WTC11 (cell line): ENCODE data around the gene PITPNC1. TPM values are rescaled to one million over a fixed set of nuclear protein-coding genes. Genes with fewer than 3 reads are reported as not detected.

ENCODE experiments used
- ATAC-seq: fragments of 200-7000 bp; cut with Tn5 transposase; 2 replicates; pipeline ENCODE4 v1.10.0; 2021; ENCODE audit warnings: mild to moderate bottlenecking, moderate library complexity
- CTCF ChIA-PET: fragments of 300-600 bp; sonication (Branson Sonifier 250); formaldehyde crosslinking; loops from one replicate; lab custom pipeline; 2021; ENCODE audit warnings: antibody characterized with exemption; lab: Charles Lee
- POLR2A ChIA-PET: fragments of 350-600 bp; sonication (Branson Sonifier 250); formaldehyde crosslinking; loops from one replicate; lab custom pipeline; 2021; ENCODE audit warnings: antibody characterized with exemption; lab: Charles Lee
- DNase-seq: peaks from one replicate; pipeline ENCODE4 v3.0.0; 2021; ENCODE audit warnings: low spot score
- H3K27ac Mint-ChIP-seq: 2 replicates; pipeline ENCODE4 v1.8.0; 2021; ENCODE audit warnings: mixed read lengths
- H3K27me3 Mint-ChIP-seq: 2 replicates; pipeline ENCODE4 v1.8.0; 2021; ENCODE audit warnings: low read depth, mild to moderate bottlenecking, moderate library complexity, mixed read lengths
- H3K36me3 Mint-ChIP-seq: 2 replicates; pipeline ENCODE4 v1.8.0; 2021; ENCODE audit warnings: mixed read lengths
- H3K4me1 Mint-ChIP-seq: 2 replicates; pipeline ENCODE4 v1.8.0; 2022; ENCODE audit warnings: mixed read lengths
- H3K4me3 Mint-ChIP-seq: 2 replicates; pipeline ENCODE4 v1.8.0; 2021; ENCODE audit warnings: mild to moderate bottlenecking, moderate library complexity, mixed read lengths
- H3K9me3 Mint-ChIP-seq: 2 replicates; pipeline ENCODE4 v1.8.0; 2021; ENCODE audit warnings: mixed read lengths
- ATF2 ChIP-seq: sonication (generic); formaldehyde crosslinking; IDR thresholded peaks from 2 replicates; pipeline ENCODE4 v1.8.1; 2022; ENCODE audit warnings: low read depth, missing genetic modification reagents, borderline replicate concordance
- CBFB ChIP-seq: sonication (generic); formaldehyde crosslinking; IDR thresholded peaks from 2 replicates; pipeline ENCODE4 v1.8.1; 2022; ENCODE audit warnings: mild to moderate bottlenecking, low read depth, missing genetic modification reagents
- CTCF ChIP-seq: fragments of 200-600 bp; IDR thresholded peaks from 2 replicates; pipeline ENCODE4 v1.8.0; 2022; ENCODE audit warnings: antibody characterized with exemption
- E2F4 ChIP-seq: sonication (generic); formaldehyde crosslinking; IDR thresholded peaks from 2 replicates; pipeline ENCODE4 v1.8.1; 2022; ENCODE audit warnings: low read depth, mild to moderate bottlenecking, moderate library complexity, missing genetic modification reagents, borderline replicate concordance
- E2F5 ChIP-seq: sonication (generic); formaldehyde crosslinking; IDR thresholded peaks from 2 replicates; pipeline ENCODE4 v1.8.1; 2022; ENCODE audit warnings: mild to moderate bottlenecking, moderate library complexity, missing genetic modification reagents
- ESRRA ChIP-seq: sonication (generic); formaldehyde crosslinking; IDR thresholded peaks from 2 replicates; pipeline ENCODE4 v1.8.1; 2022; ENCODE audit warnings: mild to moderate bottlenecking, missing genetic modification reagents, borderline replicate concordance
- HMGA2 ChIP-seq: fragments of 250-450 bp; sonication (Bioruptor Pico); IDR thresholded peaks from 2 replicates; pipeline ENCODE4 v1.4.0; 2021; ENCODE audit warnings: mild to moderate bottlenecking, moderate library complexity
- IRF2 ChIP-seq: sonication (generic); formaldehyde crosslinking; IDR thresholded peaks from 2 replicates; pipeline ENCODE4 v1.8.0; 2022; ENCODE audit warnings: low read depth, missing genetic modification reagents, borderline replicate concordance
- PRDM15 ChIP-seq: sonication (generic); formaldehyde crosslinking; IDR thresholded peaks from 2 replicates; pipeline ENCODE4 v1.8.0; 2022; ENCODE audit warnings: missing genetic modification reagents
- SMAD4 ChIP-seq: sonication (generic); formaldehyde crosslinking; IDR thresholded peaks from 2 replicates; pipeline ENCODE4 v1.8.0; 2022; ENCODE audit warnings: mild to moderate bottlenecking, missing genetic modification reagents
- ZNF263 ChIP-seq: sonication (generic); formaldehyde crosslinking; IDR thresholded peaks from 2 replicates; pipeline ENCODE4 v1.8.1; 2022; ENCODE audit warnings: low read depth, mild to moderate bottlenecking, moderate library complexity, missing genetic modification reagents
- ZNF281 ChIP-seq: sonication (generic); formaldehyde crosslinking; IDR thresholded peaks from 2 replicates; pipeline ENCODE4 v1.8.0; 2023; ENCODE audit warnings: mild to moderate bottlenecking, missing genetic modification reagents
- ZNF396 ChIP-seq: fragments of 250-450 bp; sonication (Bioruptor Pico); IDR thresholded peaks from 2 replicates; pipeline ENCODE4 v1.8.0; 2021; ENCODE audit warnings: mild to moderate bottlenecking, moderate library complexity, borderline replicate concordance
- ZNF416 ChIP-seq: fragments of 250-450 bp; sonication (Bioruptor Pico); IDR thresholded peaks from 2 replicates; pipeline ENCODE4 v1.9.0; 2021; ENCODE audit warnings: mild to moderate bottlenecking, inconsistent platforms
- total RNA-seq: library from RNA; stranded (reverse); gene quantifications from 3 replicates; pipeline ENCODE4 v1.2.3, GENCODE V29; 2021

Gene PITPNC1
- total RNA-seq, 1 experiment from 2014 or later, result 39.8 TPM

GRCh38 chr17:67617304-67617899, 240.3 kb downstream of the PITPNC1 start:
- CTCF ChIA-PET, result no interaction called here
- no peaks in the 10 kb centered on the region for H3K9me3 Mint-ChIP-seq
- DNase-seq (no peak), ATAC-seq (no peak)
- no peak overlapping the region for H3K4me3 Mint-ChIP-seq
- TF ChIP-seq E2F4, result no peak
- no peaks in the 10 kb centered on the region for H3K27me3 Mint-ChIP-seq
- H3K36me3 Mint-ChIP-seq, result no peaks in the 10 kb centered on the region
- H3K4me1 Mint-ChIP-seq, result 0 out of 2 replicates have a peak, but pooled peaks cover 3% of the 10 kb centered on the region
- POLR2A ChIA-PET, result no interaction called here
- H3K27ac Mint-ChIP-seq, result peak overlapping the region; percentile 92

- Mint-ChIP-seq H3K36me3 (no peaks in the 10 kb centered on the region), H3K27ac (peak overlapping the region; percentile 76), H3K27me3 (no peaks in the 10 kb centered on the region), H3K4me3 (no peak overlapping the region), H3K4me1 (0 out of 2 replicates have a peak, but pooled peaks cover 3% of the 10 kb centered on the region), H3K9me3 (no peaks in the 10 kb centered on the region)
- ATAC-seq, result no peak
- POLR2A ChIA-PET, result interaction anchor here (0.6 kb wide), 1 partner anchor 51 kb away, joined by 3 read pairs; no protein-coding TSS in a partner anchor
- DNase-seq, result no peak
- CTCF ChIA-PET, result no interaction called here
- TF ChIP-seq HMGA2 (CRISPR knock-in tag) (no peak), PRDM15 (CRISPR knock-in tag) (no peak), ATF2 (CRISPR knock-in tag) (no peak), ZNF281 (CRISPR knock-in tag) (no peak), IRF2 (CRISPR knock-in tag) (no peak), CBFB (no peak), ZNF396 (CRISPR knock-in tag) (no peak), CTCF (no peak), E2F5 (CRISPR knock-in tag) (no peak), SMAD4 (CRISPR knock-in tag) (no peak), ESRRA (no peak), ZNF263 (CRISPR knock-in tag) (no peak), ZNF416 (CRISPR knock-in tag) (no peak)
These were observed 242.5 kb downstream of the PITPNC1 start for GRCh38 chr17:67619555-67619954.
